Endothelial cell of umbilical vein (primary cell): Measurements from ENCODE around the gene RAN.
"Not testable (repeated sequence)": the region's sequence is repeated elsewhere in the genome, so short reads cannot be mapped to it uniquely, and the experiment has no call there.

Experiments used
- CTCF ChIP-seq, 2 donors: IDR thresholded peaks; 1 replicate in 1 of 2; 2 replicates in 1 of 2; pipeline ENCODE4 v1.5.1; 2011; ENCODE audit warnings: low read length in 2 of 2, mild to moderate bottlenecking in 2 of 2, moderate library complexity in 2 of 2, control low read depth in 1 of 2, inconsistent platforms in 1 of 2, low read depth in 1 of 2; ENCODE audit not compliant: insufficient read depth in 1 of 2; ENCODE audit errors: extremely low read depth in 1 of 2
- JUN ChIP-seq: IDR thresholded peaks from 2 replicates; pipeline ENCODE4 v1.6.1; 2011; ENCODE audit warnings: borderline replicate concordance, low read depth; ENCODE audit not compliant: insufficient read length, insufficient read depth
- POLR2A ChIP-seq: IDR thresholded peaks from 2 replicates; pipeline ENCODE4 v1.6.1; 2012; ENCODE audit warnings: low read depth, mild to moderate bottlenecking, control low read depth, low read length
- POLR2AphosphoS5 ChIP-seq: IDR thresholded peaks from 2 replicates; pipeline ENCODE4 v1.6.1; 2012; ENCODE audit warnings: low read depth, mild to moderate bottlenecking, control low read depth, low read length, moderate library complexity; ENCODE audit not compliant: insufficient read depth

- TF ChIP-seq POLR2AphosphoS5; POLR2A; CTCF (IDR thresholded peaks at IDR 0.05; ENCODE audit: extremely low read depth in 1 of 2, insufficient read depth in 1 of 2, low read depth in 1 of 2, low read length in 2 of 2); JUN: not testable (repeated sequence)
These were observed 9.1 kb upstream of the RAN start for GRCh38 chr12:130862771-130863170.
